Inflammatory macrophage treated with lipopolysaccharide for 4 hours (primary cell): Measurements from ENCODE around the gene MAP6.

Source experiments
- DNase-seq: peaks from one replicate; pipeline ENCODE4 v3.0.0-alpha.2; 2020

The MAP6 gene

DNA sequence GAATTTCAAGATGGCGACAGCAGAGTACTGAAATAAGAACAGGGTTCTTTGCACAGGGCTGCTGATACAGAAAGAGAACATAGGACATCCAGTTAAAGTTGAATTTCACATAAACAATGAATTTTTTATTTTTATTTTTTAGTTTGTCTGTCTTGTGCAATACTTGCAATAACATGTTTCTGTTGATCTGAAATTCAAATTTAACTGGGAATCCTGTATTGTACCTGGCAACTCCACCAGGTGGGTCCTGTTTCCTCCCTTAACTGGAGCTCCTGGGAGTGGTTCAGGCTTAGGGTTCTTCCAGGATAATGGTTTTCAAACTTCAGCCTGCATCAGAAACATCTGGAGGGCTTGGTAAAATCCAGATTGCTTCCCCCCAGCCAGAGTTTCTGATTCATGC, 121.7 kb downstream of the MAP6 start:
- no peak for DNase-seq

DNA sequence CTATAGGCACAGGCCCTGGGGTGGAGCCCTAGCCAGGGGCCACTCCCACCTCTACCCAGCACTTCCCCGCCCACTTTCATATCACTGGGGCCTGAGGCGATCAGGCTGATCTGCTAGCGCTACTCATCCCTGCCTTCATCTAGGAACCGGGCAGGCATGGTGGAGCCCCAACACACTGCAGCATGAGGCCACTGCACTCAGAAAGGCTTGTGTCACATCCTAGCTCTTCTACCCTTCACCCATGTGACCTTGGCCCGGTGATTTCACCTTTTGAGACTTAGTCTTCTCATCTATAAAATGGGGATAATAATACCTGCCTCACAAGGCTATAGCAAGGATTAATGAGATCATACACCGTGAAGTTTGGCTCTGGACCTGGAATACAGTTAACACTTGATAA, 125.0 kb downstream of the MAP6 start:
- DNase-seq, result no peak

DNA sequence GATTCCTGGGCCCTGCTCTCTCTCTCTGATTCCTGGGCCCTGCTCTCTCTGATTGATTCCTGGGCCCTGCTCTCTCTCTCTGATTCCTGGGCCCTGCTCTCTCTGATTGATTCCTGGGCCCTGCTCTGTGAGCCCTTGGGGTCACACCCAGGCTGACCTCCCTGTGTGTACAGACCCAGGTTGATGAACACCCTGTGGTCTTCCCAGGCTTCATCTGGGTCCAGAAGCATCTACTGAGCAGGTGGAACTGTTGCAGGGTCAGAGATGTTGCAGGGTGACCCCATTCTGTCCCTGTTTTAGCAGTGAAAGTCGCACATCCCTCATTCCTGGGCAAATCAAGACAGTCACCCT, 126.8 kb downstream of the MAP6 start:
- no peak for DNase-seq

DNA sequence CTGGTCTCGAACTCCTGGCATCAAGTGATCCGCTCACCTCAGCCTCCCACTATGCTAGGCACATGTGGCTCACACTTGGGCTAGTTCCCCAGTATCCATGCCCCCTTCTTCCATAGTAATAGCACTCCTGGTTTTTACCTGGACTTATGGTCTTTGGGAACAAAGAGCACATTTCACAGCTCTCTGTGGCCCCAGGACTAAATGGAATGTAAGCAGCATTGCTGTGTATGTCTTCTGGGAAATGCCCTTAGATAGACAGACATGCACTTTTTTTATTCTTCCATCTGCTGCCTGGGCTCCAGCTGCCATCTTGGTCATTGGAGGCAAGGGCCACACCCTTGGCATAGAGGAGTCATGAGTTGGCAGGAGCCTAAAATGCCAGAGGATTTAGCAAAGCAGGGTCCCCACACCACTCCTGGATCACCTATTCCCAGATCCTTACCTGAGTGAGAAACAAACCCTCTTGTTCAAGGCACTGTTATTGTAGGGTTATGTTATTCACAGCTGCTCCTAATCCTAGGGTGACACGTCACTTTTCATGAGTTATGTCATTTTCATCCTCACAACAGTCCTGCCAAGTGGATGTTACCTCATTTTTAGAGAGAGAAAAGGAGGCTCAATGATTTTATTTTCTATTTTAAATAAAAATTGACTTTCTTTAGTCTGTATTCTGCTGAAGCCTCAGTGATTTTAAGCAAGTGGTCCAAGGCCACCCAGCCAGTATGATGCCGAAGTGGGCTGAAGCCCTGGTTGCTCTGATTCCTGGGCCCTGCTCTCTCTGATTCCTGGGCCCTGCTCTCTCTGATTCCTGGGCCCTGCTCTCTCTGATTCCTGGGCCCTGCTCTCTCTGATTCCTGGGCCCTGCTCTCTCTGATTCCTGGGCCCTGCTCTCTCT, 127.4 kb downstream of the MAP6 start:
- no peak for DNase-seq

DNA sequence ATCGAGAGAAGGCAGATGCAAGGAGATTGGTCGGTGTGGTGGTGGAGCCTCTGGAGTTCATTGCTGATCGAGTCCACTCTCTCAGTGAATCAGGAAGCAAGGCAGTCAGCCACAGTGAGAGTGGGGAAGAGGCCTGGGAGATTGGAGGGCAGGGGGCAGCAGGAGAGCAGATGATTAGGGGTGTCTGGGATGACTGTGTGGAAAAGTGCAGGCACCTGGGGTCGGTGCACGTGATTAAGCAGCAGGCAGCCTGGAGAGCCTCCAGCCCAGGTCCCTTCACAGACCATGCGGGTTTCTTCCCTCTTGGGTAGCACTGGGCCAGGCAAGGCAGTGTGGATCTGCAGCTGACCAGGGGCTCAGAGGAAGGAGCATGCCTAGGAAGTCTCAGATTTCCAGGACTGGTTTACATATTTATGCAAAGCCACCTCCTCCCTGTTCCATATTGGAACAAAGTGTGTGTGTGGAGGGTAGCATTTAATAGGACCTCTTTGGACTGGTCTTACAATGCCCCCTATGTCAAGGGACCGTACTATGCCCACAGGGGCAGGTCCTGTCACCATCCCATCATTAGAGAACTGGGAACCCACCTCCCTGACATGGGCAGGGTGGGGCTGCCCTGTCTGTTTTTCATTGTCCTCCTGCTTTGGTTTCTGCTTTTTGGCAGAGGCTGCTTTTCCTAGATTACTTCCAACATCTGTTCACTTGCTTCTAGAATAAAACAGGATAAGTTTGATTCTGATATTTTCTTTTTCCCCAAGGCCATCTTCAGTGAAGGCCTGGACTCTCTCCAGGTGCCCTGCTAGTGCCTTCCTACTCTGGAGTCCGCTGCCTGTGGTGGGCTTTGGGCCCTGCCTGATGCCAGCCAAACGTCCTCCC, 129.1 kb downstream of the MAP6 start:
- DNase-seq, result no peak

DNA sequence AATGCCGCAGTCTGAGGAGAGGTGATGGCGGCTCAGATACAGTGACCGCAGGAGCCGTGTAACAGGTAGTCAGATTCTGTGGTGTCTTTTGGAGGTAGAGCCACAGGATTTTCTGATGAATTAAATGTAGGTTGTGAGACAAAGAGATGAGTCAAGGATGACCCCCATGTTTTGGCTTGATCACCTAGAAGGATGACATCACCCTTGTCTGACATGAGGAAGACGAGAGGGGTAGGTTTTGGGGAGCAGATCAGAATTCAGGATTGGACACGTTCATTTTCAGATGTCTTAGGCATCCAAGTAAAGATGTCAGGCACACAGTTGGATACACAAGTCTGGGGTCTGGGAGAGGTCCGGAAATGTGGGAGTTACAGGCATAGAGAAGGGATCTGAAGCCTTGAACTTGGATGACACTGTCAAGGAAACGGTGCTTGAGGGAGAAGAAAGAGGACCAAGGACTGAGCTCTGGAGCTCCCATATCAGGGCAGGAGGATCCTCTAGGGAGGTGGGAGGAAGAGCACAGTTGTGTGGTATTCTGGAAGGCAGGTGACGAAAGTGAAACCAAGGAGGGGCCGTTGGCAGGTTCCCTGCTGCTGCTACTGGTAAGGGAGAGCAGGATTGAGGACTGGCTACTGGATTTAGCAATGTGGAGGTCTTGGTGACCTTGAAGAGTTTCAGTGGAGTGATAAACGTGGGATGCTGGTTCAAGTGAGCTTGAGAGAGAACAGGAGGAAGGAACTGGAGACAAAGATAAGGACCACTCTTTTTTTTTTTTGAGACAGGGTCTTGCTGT, 130.5 kb downstream of the MAP6 start:
- no peak for DNase-seq

DNA sequence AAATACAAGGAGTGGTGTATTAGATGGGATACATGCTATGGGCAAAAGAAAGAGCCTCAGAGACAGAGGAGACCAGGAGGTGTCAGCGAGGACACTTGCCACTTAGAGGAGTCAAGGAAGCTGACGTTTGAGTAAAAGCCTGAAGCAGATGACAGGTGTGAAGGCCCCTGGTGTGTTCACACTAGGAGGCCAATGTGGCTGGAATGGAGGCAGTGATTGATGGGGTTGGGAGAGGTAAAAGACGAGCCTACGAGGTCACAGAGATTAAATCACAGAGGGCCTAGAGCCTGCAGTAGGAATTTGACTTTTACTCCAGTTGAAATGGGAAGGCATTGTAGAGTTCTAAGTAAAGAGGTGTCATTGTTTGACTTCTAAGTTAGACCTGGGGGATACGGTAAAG, 131.1 kb downstream of the MAP6 start:
- DNase-seq, result no peak
